Measurements from ENCODE around the gene FRRS1. TPM values are rescaled to one million over a fixed set of nuclear protein-coding genes. Genes with fewer than 3 reads are reported as not detected.

The FRRS1 gene
- total RNA-seq, 6 experiments from 2014 or later, result 19.6 to 44.0 (median 31.4) TPM

DNA sequence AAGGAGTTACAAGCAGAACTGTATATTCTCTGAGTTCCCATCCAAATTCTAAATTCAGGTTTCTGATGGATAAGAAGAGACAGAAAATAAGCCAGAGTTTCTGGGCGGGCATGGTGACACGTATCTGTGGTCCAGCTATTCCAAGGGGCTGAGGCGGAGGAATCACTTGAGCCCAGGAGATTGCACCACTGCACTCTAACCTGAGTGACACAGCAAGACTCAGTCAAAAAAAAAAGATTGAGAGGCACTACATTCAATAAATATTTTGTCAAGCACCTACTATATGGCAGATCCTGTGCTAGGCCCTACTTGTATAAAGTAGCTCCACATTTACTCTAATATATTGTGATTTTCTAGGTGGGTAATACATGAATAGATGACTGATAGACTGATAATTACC lies 6.4 kb upstream of the FRRS1 start:
- no peaks in the 10 kb centered on the region for H3K9me3 ChIP-seq
- H3K4me1 ChIP-seq, result no peaks in the 10 kb centered on the region
- WGBS (ENCODE audit: insufficient coverage, low coverage, low lambda C conversion rate, missing lambda C conversion rate), result 100% methylated on average over 1 of the region's 3 CpGs
- intact Hi-C loops (cut with DNase I), result no loop called here
- no peak overlapping the region for H3K4me3 ChIP-seq
- no peak overlapping the region for H3K27ac ChIP-seq
- no peak for TF ChIP-seq POLR2A (IDR thresholded peaks at IDR 0.05)
- TF ChIP-seq, protein P1, sequence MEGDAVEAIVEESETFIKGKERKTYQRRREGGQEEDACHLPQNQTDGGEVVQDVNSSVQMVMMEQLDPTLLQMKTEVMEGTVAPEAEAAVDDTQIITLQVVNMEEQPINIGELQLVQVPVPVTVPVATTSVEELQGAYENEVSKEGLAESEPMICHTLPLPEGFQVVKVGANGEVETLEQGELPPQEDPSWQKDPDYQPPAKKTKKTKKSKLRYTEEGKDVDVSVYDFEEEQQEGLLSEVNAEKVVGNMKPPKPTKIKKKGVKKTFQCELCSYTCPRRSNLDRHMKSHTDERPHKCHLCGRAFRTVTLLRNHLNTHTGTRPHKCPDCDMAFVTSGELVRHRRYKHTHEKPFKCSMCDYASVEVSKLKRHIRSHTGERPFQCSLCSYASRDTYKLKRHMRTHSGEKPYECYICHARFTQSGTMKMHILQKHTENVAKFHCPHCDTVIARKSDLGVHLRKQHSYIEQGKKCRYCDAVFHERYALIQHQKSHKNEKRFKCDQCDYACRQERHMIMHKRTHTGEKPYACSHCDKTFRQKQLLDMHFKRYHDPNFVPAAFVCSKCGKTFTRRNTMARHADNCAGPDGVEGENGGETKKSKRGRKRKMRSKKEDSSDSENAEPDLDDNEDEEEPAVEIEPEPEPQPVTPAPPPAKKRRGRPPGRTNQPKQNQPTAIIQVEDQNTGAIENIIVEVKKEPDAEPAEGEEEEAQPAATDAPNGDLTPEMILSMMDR (IDR thresholded peaks at IDR 0.05), result no peak
- no peaks in the 10 kb centered on the region for H3K27me3 ChIP-seq
- DNase-seq (no peak), ATAC-seq (no peak)
- H3K36me3 ChIP-seq, result no peaks in the 10 kb centered on the region

DNA sequence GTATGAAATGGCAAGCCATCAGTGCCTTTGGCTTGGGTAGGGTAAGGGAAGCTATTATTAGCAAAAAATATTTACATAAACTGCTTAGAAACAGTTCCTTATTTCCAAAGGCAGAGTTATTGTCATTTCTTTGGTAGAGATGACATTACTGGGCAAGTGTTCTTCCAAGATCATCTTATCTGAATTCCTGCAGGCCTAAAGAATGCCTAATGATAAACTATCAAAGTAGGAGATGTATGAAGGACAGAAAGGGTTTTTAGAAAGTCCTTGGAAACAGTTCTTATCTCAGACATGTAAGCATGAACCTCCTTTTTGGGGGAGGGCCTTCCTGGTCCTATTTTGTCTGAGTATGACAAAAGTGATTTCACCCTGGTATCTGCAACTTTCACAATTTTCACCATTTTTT lies 5.1 kb upstream of the FRRS1 start:
- ATAC-seq (peak in 2 of 4 donors; percentile 32 to 52), DNase-seq (no peak)
- Histone ChIP-seq H3K36me3 (no peaks in the 10 kb centered on the region), H3K27ac (no peak overlapping the region), H3K27me3 (no peaks in the 10 kb centered on the region), H3K9me3 (no peaks in the 10 kb centered on the region), H3K4me1 (peaks cover 0 to 5% (median 2%) of the 10 kb centered on the region in 4 donors), H3K4me3 (no peak overlapping the region)
- no peak for TF ChIP-seq POLR2A (IDR thresholded peaks at IDR 0.05)
- TF ChIP-seq, protein P1 (IDR thresholded peaks at IDR 0.05), result no peak
- intact Hi-C loops (cut with DNase I), result no loop called here

DNA sequence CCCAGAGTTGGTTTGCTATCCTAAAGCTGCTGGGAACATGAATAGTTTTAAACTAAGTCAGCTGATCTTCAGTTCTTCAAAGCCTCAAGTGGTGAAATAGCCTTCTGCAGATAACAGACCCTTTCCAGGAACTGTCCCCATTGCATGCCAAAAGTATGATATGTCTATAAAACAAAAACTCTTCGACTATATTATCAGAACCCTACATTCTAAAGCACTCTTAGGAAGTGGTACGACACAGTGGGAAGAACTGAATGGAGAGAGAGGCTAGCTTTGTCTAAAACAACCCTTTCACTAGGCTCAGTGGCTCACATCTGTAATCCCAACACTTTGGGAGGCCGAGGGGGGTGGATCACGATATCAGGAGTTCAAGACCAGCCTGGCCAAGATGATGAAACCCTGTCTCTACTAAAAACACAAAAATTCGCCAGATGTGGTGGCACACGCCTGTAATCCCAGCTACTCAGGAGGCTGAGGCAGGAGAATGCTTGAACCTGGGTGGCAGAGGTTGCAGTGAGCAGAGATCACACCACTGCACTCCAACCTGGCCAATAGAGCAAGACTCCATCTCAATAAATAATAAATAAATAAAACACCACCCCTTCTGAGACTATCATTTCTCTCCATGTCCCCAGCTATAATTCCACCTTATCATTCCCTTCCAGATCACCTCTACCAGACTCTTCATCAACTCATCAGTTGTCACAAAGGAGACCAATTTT lies 2.2 kb upstream of the FRRS1 start:
- TF ChIP-seq POLR2A (IDR thresholded peaks at IDR 0.05), result no peak
- TF ChIP-seq, protein P1 (IDR thresholded peaks at IDR 0.05), result no peak
- ATAC-seq (no peak), DNase-seq (no peak)
- intact Hi-C loops (cut with DNase I), result no loop called here
- H3K9me3 ChIP-seq, result no peaks in the 10 kb centered on the region
- H3K27me3 ChIP-seq, result no peaks in the 10 kb centered on the region
- 81% methylated on average over 4 of the region's 6 CpGs for WGBS (ENCODE audit: insufficient coverage, low coverage, low lambda C conversion rate, missing lambda C conversion rate)
- no peak overlapping the region for H3K27ac ChIP-seq
- H3K4me3 ChIP-seq, result no peak overlapping the region
- no peaks in the 10 kb centered on the region for H3K36me3 ChIP-seq
- peaks cover 0 to 5% (median 2%) of the 10 kb centered on the region in 4 donors for H3K4me1 ChIP-seq

DNA sequence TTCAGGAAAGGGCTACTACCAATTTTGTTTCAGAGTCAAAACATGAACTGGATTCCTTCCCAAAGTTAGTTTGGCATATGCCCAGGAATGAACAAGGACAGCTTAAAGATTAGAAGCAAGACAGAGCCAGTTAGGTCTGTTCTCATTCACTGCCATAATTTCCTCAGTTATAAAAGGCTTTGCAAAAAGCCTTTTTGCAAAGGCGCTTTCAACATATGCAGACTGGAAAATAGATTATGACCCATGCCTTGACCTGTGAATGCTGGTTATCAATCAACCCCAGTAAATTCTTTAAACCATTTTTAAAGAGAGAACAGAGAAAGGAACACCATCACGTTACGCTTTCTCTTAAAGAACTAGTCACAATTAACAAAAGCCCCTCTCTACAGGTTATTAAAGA lies 1.7 kb upstream of the FRRS1 start:
- Histone ChIP-seq H3K27me3 (no peaks in the 10 kb centered on the region), H3K4me3 (no peak overlapping the region), H3K36me3 (no peaks in the 10 kb centered on the region), H3K27ac (no peak overlapping the region), H3K9me3 (no peaks in the 10 kb centered on the region), H3K4me1 (peaks cover 0 to 5% (median 2%) of the 10 kb centered on the region in 4 donors)
- ATAC-seq (no peak), DNase-seq (no peak)
- WGBS (ENCODE audit: insufficient coverage, low coverage, low lambda C conversion rate, missing lambda C conversion rate), result 88% methylated on average over 3 of the region's 3 CpGs
- no peak for TF ChIP-seq POLR2A (IDR thresholded peaks at IDR 0.05)
- TF ChIP-seq, protein P1 (IDR thresholded peaks at IDR 0.05), result no peak
- intact Hi-C loops (cut with DNase I), result no loop called here

Measured in right lobe of liver (tissue), 6 donors.